ENCODE results near the gene MEF2B.

GRCh38 chr19:19134687-19135158 lies 35.3 kb downstream of the MEF2B start:
- TF ChIP-seq POLR2A (IDR thresholded peaks at IDR 0.05) = no peak
- TF ChIP-seq, protein P1, sequence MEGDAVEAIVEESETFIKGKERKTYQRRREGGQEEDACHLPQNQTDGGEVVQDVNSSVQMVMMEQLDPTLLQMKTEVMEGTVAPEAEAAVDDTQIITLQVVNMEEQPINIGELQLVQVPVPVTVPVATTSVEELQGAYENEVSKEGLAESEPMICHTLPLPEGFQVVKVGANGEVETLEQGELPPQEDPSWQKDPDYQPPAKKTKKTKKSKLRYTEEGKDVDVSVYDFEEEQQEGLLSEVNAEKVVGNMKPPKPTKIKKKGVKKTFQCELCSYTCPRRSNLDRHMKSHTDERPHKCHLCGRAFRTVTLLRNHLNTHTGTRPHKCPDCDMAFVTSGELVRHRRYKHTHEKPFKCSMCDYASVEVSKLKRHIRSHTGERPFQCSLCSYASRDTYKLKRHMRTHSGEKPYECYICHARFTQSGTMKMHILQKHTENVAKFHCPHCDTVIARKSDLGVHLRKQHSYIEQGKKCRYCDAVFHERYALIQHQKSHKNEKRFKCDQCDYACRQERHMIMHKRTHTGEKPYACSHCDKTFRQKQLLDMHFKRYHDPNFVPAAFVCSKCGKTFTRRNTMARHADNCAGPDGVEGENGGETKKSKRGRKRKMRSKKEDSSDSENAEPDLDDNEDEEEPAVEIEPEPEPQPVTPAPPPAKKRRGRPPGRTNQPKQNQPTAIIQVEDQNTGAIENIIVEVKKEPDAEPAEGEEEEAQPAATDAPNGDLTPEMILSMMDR (IDR thresholded peaks at IDR 0.05 in 8 of 11, conservative IDR thresholded peaks at IDR 0.05 in 3 of 11) = no peak

All from spleen (tissue), 7 donors.